Measurements from ENCODE around the gene RMND5A.

RMND5A gene

GRCh38 chr2:86765310-86765695, 45.2 kb downstream of the RMND5A start:
- no peak for DNase-seq (ENCODE audit: low spot score)

GRCh38 chr2:86768189-86768949, 48.3 kb downstream of the RMND5A start:
- no peak for DNase-seq (ENCODE audit: low spot score)

GRCh38 chr2:86769838-86770237, 49.7 kb downstream of the RMND5A start:
- DNase-seq (ENCODE audit: low spot score): no peak

GRCh38 chr2:86770816-86771301, 50.8 kb downstream of the RMND5A start:
- no peak for DNase-seq (ENCODE audit: low spot score)

GRCh38 chr2:86772611-86773010, 52.5 kb downstream of the RMND5A start:
- DNase-seq (ENCODE audit: low spot score): no peak

- DNase-seq (ENCODE audit: low spot score): no peak
Observed at GRCh38 chr2:86774862-86775261, 54.8 kb downstream of the RMND5A start.

GRCh38 chr2:86775338-86775737, 55.2 kb downstream of the RMND5A start:
- DNase-seq (ENCODE audit: low spot score): no peak

- DNase-seq (ENCODE audit: low spot score): no peak
Observed at GRCh38 chr2:86776532-86776931, 56.4 kb downstream of the RMND5A start.

- DNase-seq (ENCODE audit: low spot score): no peak
Observed at GRCh38 chr2:86778957-86779356, 58.9 kb downstream of the RMND5A start.

GRCh38 chr2:86779971-86780370, 59.9 kb downstream of the RMND5A start:
- DNase-seq (ENCODE audit: low spot score): no peak

GRCh38 chr2:86781363-86781762, 61.3 kb downstream of the RMND5A start:
- DNase-seq (ENCODE audit: low spot score): no peak

- DNase-seq (ENCODE audit: low spot score): no peak
Observed at GRCh38 chr2:86782748-86783147, 62.7 kb downstream of the RMND5A start.

GRCh38 chr2:86783615-86784339, 63.7 kb downstream of the RMND5A start:
- no peak for DNase-seq (ENCODE audit: low spot score)

- DNase-seq (ENCODE audit: low spot score): no peak
Observed at GRCh38 chr2:86785456-86785855, 65.4 kb downstream of the RMND5A start.

GRCh38 chr2:86786001-86786536, 66.0 kb downstream of the RMND5A start:
- no peak for DNase-seq (ENCODE audit: low spot score)

- DNase-seq (ENCODE audit: low spot score): no peak
Observed at GRCh38 chr2:86787736-86788135, 67.6 kb downstream of the RMND5A start.

GRCh38 chr2:86788165-86788564, 68.1 kb downstream of the RMND5A start:
- no peak for DNase-seq (ENCODE audit: low spot score)

GRCh38 chr2:86788881-86789686, 69.0 kb downstream of the RMND5A start:
- no peak for DNase-seq (ENCODE audit: low spot score)

- DNase-seq (ENCODE audit: low spot score): no peak
Observed at GRCh38 chr2:86789687-86790133, 69.6 kb downstream of the RMND5A start.

GRCh38 chr2:86790134-86790675, 70.1 kb downstream of the RMND5A start:
- DNase-seq (ENCODE audit: low spot score): no peak

GRCh38 chr2:86790676-86791572, 70.8 kb downstream of the RMND5A start, which contains the start of gene CD8A:
Gene CD8A (minus strand): TSS chr2:86790913. CDS start chr2:86790825, 88 bp downstream.
- no peak for DNase-seq (ENCODE audit: low spot score)
